ENCODE measurements around the gene SBK1. TPM values are rescaled to one million over a fixed set of nuclear protein-coding genes. Genes with fewer than 3 reads are reported as not detected.
A peak's percentile ranks its signal among the peaks of the same experiment; 100 is the strongest.

SBK1 gene
- total RNA-seq, 4 donors from 2014 or later, result 0.29 to 0.95 (median 0.48) TPM

DNA sequence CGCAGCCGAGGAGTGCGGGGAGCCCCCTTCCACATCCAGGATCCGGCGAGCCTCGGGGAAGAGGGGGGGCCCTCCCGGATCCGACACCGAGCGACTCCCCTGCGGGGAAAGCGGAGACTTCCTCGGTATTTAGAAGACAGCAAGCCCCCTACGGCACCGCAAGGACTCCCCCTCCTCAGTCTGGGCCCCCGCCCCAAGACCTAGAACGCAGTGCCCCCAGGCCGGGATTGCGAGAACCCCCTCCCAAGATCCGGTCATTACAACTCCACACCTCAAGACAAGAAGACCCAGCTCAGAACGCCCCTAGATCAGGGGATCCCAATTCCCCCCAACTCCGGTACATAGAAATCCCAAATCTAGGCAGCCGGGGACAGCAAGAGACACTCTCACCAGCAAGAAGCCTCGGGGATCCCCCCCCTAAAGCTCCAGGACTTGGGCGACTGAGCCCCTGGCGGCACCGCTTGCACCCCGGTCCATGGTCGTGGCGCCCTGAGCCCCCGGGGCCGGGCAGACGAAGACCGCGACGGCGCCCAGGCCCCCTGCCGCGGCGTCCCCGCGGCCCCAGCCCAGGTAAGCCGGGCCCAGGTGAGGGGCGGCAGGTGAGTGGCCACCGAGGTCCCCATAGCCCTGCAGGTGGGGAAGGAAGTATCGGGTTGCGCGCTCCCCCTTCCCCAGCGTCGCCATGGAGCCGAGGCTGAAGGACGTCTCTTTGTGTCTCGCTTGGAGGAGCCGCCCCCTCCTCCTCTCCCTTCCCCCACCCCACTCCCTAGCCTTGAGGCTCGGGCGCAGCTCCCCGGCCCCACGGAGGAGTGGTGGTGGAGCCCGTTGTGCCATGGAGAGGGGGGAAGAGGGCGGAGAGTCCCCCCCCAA, 641 bp downstream of the SBK1 start:
- intact Hi-C loops (cut with DNase I), result no loop called here
- H3K27ac ChIP-seq, result peak overlapping the region; percentile 10 to 58 (median 57)
- no peak for TF ChIP-seq POLR2A (IDR thresholded peaks at IDR 0.05)
- TF ChIP-seq, protein P1, sequence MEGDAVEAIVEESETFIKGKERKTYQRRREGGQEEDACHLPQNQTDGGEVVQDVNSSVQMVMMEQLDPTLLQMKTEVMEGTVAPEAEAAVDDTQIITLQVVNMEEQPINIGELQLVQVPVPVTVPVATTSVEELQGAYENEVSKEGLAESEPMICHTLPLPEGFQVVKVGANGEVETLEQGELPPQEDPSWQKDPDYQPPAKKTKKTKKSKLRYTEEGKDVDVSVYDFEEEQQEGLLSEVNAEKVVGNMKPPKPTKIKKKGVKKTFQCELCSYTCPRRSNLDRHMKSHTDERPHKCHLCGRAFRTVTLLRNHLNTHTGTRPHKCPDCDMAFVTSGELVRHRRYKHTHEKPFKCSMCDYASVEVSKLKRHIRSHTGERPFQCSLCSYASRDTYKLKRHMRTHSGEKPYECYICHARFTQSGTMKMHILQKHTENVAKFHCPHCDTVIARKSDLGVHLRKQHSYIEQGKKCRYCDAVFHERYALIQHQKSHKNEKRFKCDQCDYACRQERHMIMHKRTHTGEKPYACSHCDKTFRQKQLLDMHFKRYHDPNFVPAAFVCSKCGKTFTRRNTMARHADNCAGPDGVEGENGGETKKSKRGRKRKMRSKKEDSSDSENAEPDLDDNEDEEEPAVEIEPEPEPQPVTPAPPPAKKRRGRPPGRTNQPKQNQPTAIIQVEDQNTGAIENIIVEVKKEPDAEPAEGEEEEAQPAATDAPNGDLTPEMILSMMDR (IDR thresholded peaks at IDR 0.05), result no peak

DNA sequence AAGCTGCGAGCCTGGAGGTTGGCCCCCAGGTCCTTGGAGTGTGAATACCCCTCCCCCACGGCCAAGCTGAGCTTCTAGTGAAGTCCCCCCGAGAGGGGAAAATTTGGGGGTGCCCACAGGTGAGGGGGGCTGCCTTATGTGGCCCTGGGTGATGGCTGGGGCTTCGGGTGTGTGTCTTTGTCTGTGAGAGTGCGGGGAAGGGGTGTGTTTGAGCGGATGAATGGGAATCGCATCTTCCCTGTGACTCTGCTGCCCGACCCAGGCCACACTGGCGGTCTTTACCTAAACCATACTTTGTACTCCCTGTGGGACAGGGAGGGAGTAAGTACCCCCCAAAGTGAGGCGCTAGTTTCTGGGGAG, 1.3 kb downstream of the SBK1 start:
- peak overlapping the region; percentile 48 to 75 (median 62) for H3K4me3 ChIP-seq
- H3K27me3 ChIP-seq, result peaks cover 0 to 27% (median 2%) of the 10 kb centered on the region in 4 donors
- TF ChIP-seq, protein P1 (IDR thresholded peaks at IDR 0.05), result no peak
- TF ChIP-seq POLR2A (IDR thresholded peaks at IDR 0.05), result no peak
- intact Hi-C loops (cut with DNase I), result no loop called here
- no peak for DNase-seq
- peaks cover 13 to 26% (median 15%) of the 10 kb centered on the region in 3 donors for H3K4me1 ChIP-seq
- no peaks in the 10 kb centered on the region for H3K9me3 ChIP-seq
- 45 to 69% methylated on average over 2 to 5 of the region's 10 CpGs for WGBS, 2 donors
- H3K36me3 ChIP-seq, result no peaks in the 10 kb centered on the region
- H3K27ac ChIP-seq, result no peak overlapping the region

More for the DNA sequence above, 641 bp downstream of the SBK1 start:
- H3K36me3 ChIP-seq, result no peaks in the 10 kb centered on the region
- 18% methylated on average over 2 of the region's 60 CpGs; no CpG with 5 or more reads in 1 of the 2 donors for WGBS, 2 donors
- H3K27me3 ChIP-seq, result peaks cover 0 to 27% (median 2%) of the 10 kb centered on the region in 4 donors
- H3K9me3 ChIP-seq, result no peaks in the 10 kb centered on the region
- peaks cover 13 to 26% (median 15%) of the 10 kb centered on the region in 3 donors for H3K4me1 ChIP-seq
- DNase-seq, result no peak
- peak overlapping the region; percentile 48 to 75 (median 62) for H3K4me3 ChIP-seq

DNA sequence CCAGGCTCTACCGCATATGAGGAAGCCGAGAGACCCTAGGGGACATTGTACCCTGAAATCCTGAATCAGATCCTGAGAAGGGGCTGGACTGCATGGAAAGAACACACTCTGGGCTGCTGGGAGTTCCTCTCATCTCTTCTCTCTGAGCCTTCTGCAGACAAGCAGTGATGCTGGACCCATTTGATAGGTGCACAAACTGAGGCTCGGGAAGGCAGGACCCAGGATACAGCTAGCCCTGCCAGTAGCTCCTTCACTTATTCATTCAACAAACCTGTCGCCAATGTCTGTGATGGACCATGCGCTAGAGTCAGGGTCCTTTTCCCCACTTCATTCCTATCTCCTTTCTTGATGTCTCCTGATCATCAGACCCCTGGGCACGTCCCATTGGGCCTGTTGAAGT, 1.9 kb downstream of the SBK1 start:
- H3K4me1 ChIP-seq, result peaks cover 13 to 26% (median 15%) of the 10 kb centered on the region in 3 donors
- TF ChIP-seq POLR2A (IDR thresholded peaks at IDR 0.05), result no peak
- TF ChIP-seq, protein P1 (IDR thresholded peaks at IDR 0.05), result no peak
- peaks cover 0 to 27% (median 2%) of the 10 kb centered on the region in 4 donors for H3K27me3 ChIP-seq
- 92 to 93% methylated on average over 4 of the region's 6 CpGs for WGBS, 2 donors
- intact Hi-C loops (cut with DNase I), result no loop called here
- H3K36me3 ChIP-seq, result no peaks in the 10 kb centered on the region
- no peak overlapping the region for H3K4me3 ChIP-seq
- no peaks in the 10 kb centered on the region for H3K9me3 ChIP-seq
- no peak overlapping the region for H3K27ac ChIP-seq
- DNase-seq, result no peak

DNA sequence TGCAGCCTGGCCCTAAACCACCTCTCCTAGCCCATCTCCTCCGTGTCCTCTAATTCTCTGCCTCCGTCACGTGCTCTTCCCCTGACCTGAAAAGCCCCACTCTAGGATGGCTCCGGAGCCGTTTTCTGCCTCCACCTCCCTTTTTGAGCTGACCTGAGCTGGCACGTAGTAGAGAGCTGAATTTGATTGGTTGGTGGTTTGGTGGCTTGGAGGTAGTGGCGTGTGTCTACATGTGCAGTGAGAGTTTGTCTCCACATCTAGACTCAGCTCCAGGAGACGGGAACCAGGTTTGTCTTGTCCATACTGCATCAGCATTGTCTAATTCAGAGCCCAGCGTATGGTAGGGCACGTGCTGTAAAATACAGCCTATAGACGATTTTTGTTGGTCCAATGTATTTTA, 3.0 kb downstream of the SBK1 start:
- TF ChIP-seq, protein P1 (IDR thresholded peaks at IDR 0.05), result no peak
- TF ChIP-seq POLR2A (IDR thresholded peaks at IDR 0.05), result no peak
- Histone ChIP-seq H3K4me1 (peaks cover 13 to 26% (median 15%) of the 10 kb centered on the region in 3 donors), H3K4me3 (no peak overlapping the region), H3K36me3 (no peaks in the 10 kb centered on the region), H3K27me3 (peaks cover 0 to 27% (median 2%) of the 10 kb centered on the region in 4 donors), H3K27ac (no peak overlapping the region), H3K9me3 (no peaks in the 10 kb centered on the region)
- intact Hi-C loops (cut with DNase I), result no loop called here
- DNase-seq, result no peak
- 48 to 61% methylated on average over 11 of the region's 11 CpGs for WGBS, 2 donors

DNA sequence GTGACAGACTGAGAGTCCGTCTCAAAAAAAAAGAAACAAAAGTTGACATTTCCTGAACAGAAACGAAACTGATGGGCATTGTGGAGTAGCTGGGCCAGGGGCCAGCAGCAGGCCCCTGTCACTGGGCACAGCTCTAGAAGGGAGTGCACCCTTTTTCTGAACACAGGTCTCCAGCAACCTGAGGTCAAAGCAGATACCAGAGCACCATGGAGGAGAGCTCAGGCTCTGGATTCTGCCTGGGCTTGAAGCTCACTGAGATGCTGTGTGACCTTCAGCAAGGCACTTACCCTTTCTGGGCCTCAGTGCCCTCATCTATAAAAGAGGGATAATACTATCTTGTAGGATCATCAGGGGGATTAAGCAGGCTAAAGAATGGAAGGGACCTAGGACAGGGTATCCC, 5.0 kb downstream of the SBK1 start:
- Histone ChIP-seq H3K27ac (no peak overlapping the region), H3K36me3 (no peaks in the 10 kb centered on the region), H3K27me3 (peaks cover 0 to 27% (median 2%) of the 10 kb centered on the region in 4 donors), H3K4me3 (no peak overlapping the region), H3K9me3 (no peaks in the 10 kb centered on the region), H3K4me1 (peaks cover 12 to 19% (median 13%) of the 10 kb centered on the region in 3 donors)
- 44 to 55% methylated on average over 2 of the region's 2 CpGs for WGBS, 2 donors
- intact Hi-C loops (cut with DNase I), result no loop called here
- DNase-seq, result no peak
- TF ChIP-seq POLR2A (IDR thresholded peaks at IDR 0.05), result no peak
- TF ChIP-seq, protein P1 (IDR thresholded peaks at IDR 0.05), result no peak

Measured in esophagus squamous epithelium (tissue), 5 donors.